Activated CD8-positive, alpha-beta T cell treated with anti-CD3 and anti-CD28 coated beads, Interleukin-2, amount 10 ng/mL, durations not matched to agents 7 days and 5 days (primary cell): ENCODE data around the gene MGME1. TPM values are rescaled to one million over a fixed set of nuclear protein-coding genes. Genes with fewer than 3 reads are reported as not detected.

ENCODE experiments used
- ATAC-seq: fragments of 150-1000 bp; cut with Tn5 transposase; one replicate; pipeline ENCODE4 v1.10.0; 2021; ENCODE audit warnings: moderate library complexity
- CTCF ChIA-PET: fragments of 350-600 bp; sonication (Branson Sonifier 250); formaldehyde crosslinking; loops from one replicate; lab custom pipeline; 2021; ENCODE audit warnings: antibody characterized with exemption; lab: Charles Lee
- POLR2A ChIA-PET: fragments of 350-600 bp; sonication (Branson Sonifier 250); formaldehyde crosslinking; loops from one replicate; lab custom pipeline; 2021; ENCODE audit warnings: antibody characterized with exemption; lab: Charles Lee
- DNase-seq: peaks from one replicate; pipeline ENCODE4 v3.0.0-alpha.2; 2020
- H3K27ac Mint-ChIP-seq: one replicate; pipeline ENCODE4 v1.8.0; 2021; ENCODE audit warnings: mild to moderate bottlenecking, mixed read lengths
- H3K27me3 Mint-ChIP-seq: one replicate; pipeline ENCODE4 v1.8.0; 2021; ENCODE audit warnings: low read depth, mixed read lengths
- H3K36me3 Mint-ChIP-seq: one replicate; pipeline ENCODE4 v1.8.0; 2021; ENCODE audit warnings: low read depth, mixed read lengths
- H3K4me1 Mint-ChIP-seq: one replicate; pipeline ENCODE4 v1.8.0; 2021; ENCODE audit warnings: low read depth, mixed read lengths
- H3K4me3 Mint-ChIP-seq: one replicate; pipeline ENCODE4 v1.8.0; 2021; ENCODE audit warnings: mild to moderate bottlenecking, mixed read lengths
- H3K9me3 Mint-ChIP-seq: one replicate; pipeline ENCODE4 v1.8.0; 2022; ENCODE audit warnings: mixed read lengths; ENCODE audit not compliant: insufficient read depth
- total RNA-seq, 2 experiments: library from RNA; stranded (reverse); gene quantifications; one replicate each; pipeline ENCODE4 v1.2.3, GENCODE V29; 2021

MGME1 gene
- total RNA-seq, 2 experiments from 2014 or later, result 39.4 to 46.9 TPM

DNA sequence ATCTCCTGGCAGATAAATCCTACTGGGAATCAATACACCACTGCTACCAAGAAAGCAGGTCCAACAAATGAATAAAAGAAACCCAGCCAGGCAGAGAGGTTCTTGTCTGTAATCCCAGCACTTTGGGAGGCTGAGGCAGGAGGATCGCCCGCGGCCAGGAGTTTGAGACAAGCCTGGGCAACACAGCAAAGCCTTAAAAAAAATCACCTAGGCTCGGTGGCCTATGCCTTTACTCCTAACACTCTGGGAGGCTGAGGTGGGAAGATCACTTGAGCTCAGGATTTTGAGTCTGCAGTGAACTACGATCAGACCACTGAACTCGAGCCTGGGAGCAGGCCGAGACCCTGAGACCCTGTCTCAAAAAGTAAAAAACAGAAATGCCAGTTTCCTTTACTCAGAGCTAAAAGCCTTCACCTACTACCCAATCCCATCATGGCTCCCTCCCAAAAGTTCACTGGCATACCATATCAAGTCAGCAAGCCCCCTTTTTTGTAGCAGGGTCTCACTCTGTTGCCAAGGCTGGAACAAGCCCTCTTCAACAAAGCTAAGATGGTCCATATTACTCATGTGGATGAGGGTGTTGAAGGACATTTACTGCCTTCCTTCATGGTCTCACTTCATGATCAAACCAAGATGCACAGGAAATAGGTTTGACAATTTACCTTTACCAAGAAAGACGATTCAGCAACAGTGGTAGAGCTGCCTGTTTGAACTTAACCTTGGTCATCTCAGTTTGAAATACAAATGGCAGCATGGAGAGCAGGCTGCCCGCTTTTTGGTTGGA lies 5.5 kb upstream of the MGME1 start:
- ChIA-PET CTCF (interaction anchor here (0.7 to 9.5 kb wide), 5 partner anchors 7 to 459 kb away, joined by 3 to 100 read pairs (median 5); partner anchors contain the start of gene RRBP1), POLR2A (interaction anchor here (0.7 to 1.6 kb wide), 2 partner anchors 8 to 12 kb away, joined by 3 to 5 read pairs; no protein-coding TSS in a partner anchor)
- no peaks in the 10 kb centered on the region for H3K9me3 Mint-ChIP-seq
- peaks cover 82% of the 10 kb centered on the region for H3K36me3 Mint-ChIP-seq
- H3K27ac Mint-ChIP-seq, result peak overlapping the region; percentile 99
- peaks cover 74% of the 10 kb centered on the region for H3K4me1 Mint-ChIP-seq
- DNase-seq, result no peak
- H3K27me3 Mint-ChIP-seq, result no peaks in the 10 kb centered on the region
- no peak for ATAC-seq
- peak overlapping the region; percentile 99 for H3K4me3 Mint-ChIP-seq

DNA sequence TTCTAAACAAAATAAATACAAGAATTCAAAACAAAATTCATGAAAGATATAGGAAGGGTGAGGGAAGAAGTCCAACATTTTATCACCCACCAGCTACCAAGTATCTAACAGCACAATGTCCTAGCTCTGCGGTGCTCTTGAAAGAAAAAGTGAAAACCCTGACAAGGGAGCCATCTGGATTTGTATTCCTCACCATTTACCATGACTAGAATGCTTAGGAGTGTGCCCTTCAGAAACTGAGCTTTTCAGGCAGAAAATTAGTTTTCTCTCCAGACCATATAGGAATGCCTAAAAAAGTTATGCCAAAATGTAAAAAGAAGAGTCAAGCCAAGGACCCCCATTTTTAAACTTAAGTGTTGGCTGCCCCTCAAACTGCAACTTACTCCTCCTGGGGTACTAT lies 4.7 kb upstream of the MGME1 start:
- ChIA-PET POLR2A (interaction anchor here (0.7 to 2.1 kb wide), 3 partner anchors 9 to 281 kb away, joined by 3 to 5 read pairs (median 5); no protein-coding TSS in a partner anchor), CTCF (interaction anchor here (1.1 to 9.5 kb wide), 3 partner anchors 25 to 282 kb away, joined by 5 to 100 read pairs (median 7); partner anchors contain the start of gene RRBP1)
- DNase-seq (no peak), ATAC-seq (no peak)
- Mint-ChIP-seq H3K27me3 (no peaks in the 10 kb centered on the region), H3K4me1 (peaks cover 66% of the 10 kb centered on the region), H3K36me3 (peaks cover 79% of the 10 kb centered on the region), H3K9me3 (no peaks in the 10 kb centered on the region), H3K4me3 (peak overlapping the region; percentile 99), H3K27ac (peak overlapping the region; percentile 99)

DNA sequence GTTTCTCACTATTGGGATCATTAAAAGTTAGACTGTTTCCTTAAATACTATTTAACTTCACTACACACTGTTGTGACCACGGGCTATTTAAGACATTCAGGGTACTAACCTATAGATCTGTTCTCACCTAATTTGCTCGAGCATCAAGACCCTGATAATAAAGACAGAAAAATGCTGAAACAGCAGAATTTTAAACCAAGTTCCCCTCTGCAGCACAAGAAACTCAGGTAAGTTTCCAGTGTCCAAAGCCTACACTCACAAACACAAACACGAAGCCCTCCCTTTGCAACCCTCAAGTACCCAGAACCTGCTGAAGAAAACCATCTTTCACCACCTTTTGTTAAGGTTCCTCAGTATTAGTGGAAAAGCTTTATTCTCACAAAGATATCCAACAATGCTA lies 4.2 kb upstream of the MGME1 start:
- peak overlapping the region; percentile 99 for H3K27ac Mint-ChIP-seq
- no peaks in the 10 kb centered on the region for H3K27me3 Mint-ChIP-seq
- peaks cover 75% of the 10 kb centered on the region for H3K36me3 Mint-ChIP-seq
- ChIA-PET POLR2A (interaction anchor here (1.0 to 2.1 kb wide), 5 partner anchors 18 to 543 kb away, joined by 3 to 5 read pairs (median 4); no protein-coding TSS in a partner anchor), CTCF (interaction anchor here (1.8 to 9.5 kb wide), 3 partner anchors 9 to 282 kb away, joined by 9 to 100 read pairs (median 17); partner anchors contain the start of gene RRBP1)
- DNase-seq (no peak), ATAC-seq (no peak)
- H3K4me1 Mint-ChIP-seq, result peaks cover 61% of the 10 kb centered on the region
- H3K9me3 Mint-ChIP-seq, result no peaks in the 10 kb centered on the region
- H3K4me3 Mint-ChIP-seq, result peak overlapping the region; percentile 99

DNA sequence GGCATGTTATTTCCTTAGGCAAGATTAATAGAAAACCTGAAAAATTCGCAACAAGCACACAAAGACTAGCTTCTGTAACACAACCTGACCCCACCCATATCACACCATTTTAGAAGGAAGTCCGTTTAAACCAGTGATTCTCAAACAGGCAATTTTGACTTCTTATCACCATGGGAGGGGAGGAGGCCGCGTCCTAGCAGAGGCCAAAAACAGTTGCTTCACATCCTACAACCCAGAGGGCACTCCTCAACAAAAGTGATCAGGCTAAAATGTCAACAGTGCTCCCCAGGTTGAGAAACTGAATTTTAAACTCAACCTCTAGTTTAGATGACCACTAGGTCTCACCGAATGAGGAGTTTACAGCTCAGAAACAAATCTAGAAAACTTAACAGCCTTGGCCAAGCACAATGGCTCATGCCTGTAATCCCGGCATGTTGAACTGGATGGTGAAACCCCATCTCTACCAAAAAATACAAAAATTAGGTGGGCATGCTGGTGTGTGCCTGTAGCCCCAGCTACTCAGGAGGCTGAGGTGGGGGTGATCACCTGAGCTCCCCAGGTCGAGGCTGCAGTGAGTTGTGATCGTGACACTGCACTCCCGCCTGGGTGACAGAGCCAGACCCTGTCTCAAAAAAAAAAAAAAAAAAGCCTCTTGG lies 3.6 kb upstream of the MGME1 start:
- no peaks in the 10 kb centered on the region for H3K9me3 Mint-ChIP-seq
- H3K27me3 Mint-ChIP-seq, result no peaks in the 10 kb centered on the region
- CTCF ChIA-PET, result interaction anchor here (1.4 to 9.5 kb wide), 5 partner anchors 9 to 282 kb away, joined by 4 to 100 read pairs (median 15); partner anchors contain the start of gene RRBP1
- H3K36me3 Mint-ChIP-seq, result peaks cover 77% of the 10 kb centered on the region
- H3K27ac Mint-ChIP-seq, result peak overlapping the region; percentile 99
- POLR2A ChIA-PET, result interaction anchor here (0.7 to 7.2 kb wide), 13 partner anchors 8 to 542 kb away, joined by 3 to 62 read pairs (median 3); no protein-coding TSS in a partner anchor
- ATAC-seq (no peak), DNase-seq (no peak)
- peaks cover 59% of the 10 kb centered on the region for H3K4me1 Mint-ChIP-seq
- H3K4me3 Mint-ChIP-seq, result peak overlapping the region; percentile 99

DNA sequence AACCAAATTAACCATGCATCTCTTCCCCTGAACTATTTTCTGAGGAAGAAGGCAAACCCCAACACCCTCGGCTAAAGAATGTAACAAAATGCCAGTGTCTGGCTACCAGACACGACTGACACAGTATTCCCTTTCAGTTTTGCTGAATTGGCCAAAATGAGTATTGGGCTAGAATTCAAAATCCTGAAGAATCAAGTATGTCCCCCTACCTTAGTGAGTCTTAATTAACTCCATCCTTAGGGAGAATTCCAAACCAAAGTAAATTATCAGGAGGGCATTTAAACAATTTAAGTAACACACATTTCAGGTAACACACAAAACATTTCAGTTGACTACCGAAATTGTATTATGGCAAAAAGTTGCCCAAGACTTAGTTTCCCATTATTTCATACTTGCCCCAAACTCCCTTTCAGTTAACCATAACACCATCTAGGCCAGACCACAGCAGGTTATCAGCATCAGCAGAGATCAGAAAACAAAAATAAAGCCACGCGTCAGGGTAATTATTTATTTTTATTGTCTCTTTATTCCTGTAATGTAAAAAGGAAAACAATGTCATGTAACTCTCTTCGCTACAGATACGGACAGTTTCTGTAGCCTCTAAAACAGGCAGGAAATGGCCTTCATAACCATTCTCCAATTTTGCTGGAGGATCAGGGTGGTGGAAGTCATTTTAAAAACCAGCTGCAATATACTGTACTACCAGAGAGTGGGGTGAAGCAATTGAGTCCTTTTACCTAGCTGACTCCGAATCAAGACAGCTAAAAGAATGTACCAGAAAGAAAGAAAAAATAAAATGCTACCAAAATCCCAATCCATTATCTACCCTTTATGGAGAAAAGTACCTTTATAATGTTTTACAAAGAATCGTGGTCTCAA lies 2.1 kb upstream of the MGME1 start:
- peak; percentile 42 for DNase-seq
- peaks cover 82% of the 10 kb centered on the region for H3K36me3 Mint-ChIP-seq
- peak overlapping the region; percentile 99 for H3K4me3 Mint-ChIP-seq
- peaks cover 51% of the 10 kb centered on the region for H3K4me1 Mint-ChIP-seq
- no peak for ATAC-seq
- H3K27ac Mint-ChIP-seq, result peak overlapping the region; percentile 99
- CTCF ChIA-PET, result interaction anchor here (0.6 to 9.5 kb wide), 15 partner anchors 8 to 389 kb away, joined by 3 to 100 read pairs (median 4); partner anchors contain the start of gene RRBP1
- H3K9me3 Mint-ChIP-seq, result no peaks in the 10 kb centered on the region
- POLR2A ChIA-PET, result interaction anchor here (0.8 to 7.2 kb wide), 11 partner anchors 10 to 541 kb away, joined by 3 to 62 read pairs (median 4); partner anchors contain the start of genes BFSP1 and ZNF133
- no peaks in the 10 kb centered on the region for H3K27me3 Mint-ChIP-seq

DNA sequence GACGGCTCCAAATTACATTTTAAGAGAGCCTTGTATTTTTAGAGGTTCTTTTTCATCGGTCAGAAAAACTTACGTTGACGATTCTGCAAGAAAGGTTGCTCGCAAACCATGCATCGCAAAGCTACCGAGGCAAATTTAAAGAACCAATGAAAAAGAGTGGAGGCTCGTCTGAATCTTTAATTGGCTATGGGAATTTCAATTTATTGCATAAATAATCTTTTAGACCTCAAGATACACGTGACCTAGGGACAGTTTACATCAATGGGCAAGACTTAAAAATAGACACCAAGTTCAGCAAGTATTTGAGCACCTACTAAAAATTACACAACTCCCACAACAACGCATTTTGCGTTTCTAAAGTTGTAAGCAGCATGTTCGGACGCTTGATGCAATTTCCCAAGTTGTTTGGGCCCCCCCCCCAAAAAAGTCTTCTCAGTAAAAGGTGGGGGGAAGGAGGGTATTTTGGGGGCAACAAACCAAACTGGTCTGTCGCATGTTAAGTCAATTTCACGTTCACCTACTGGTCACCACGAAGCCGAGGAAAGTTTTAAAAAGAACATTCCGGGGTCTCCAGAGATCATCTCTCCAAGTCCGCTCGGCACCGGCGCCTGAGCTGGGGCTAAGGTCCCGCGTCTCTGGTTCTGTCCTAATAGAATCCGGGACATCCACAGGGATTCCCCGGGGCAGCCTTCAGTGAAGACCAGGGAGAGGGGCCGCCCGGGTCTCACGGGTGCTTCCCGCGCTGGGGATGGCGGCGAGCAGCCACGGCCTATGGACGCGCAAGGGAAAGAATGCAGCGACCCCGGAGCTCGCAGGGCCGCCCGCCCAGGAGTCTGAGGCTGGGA lies 1.1 kb upstream of the MGME1 start:
- Mint-ChIP-seq H3K36me3 (peaks cover 83% of the 10 kb centered on the region), H3K9me3 (no peaks in the 10 kb centered on the region), H3K4me3 (peak overlapping the region; percentile 99), H3K27ac (peak overlapping the region; percentile 99), H3K27me3 (no peaks in the 10 kb centered on the region), H3K4me1 (peaks cover 51% of the 10 kb centered on the region)
- ATAC-seq (no peak), DNase-seq (peak; percentile 36)
- ChIA-PET POLR2A (interaction anchor here (0.7 to 7.2 kb wide), 11 partner anchors 11 to 539 kb away, joined by 3 to 62 read pairs (median 4); partner anchors contain the start of genes BFSP1, KAT14, PET117 and ZNF133), CTCF (interaction anchor here (0.6 to 9.5 kb wide), 12 partner anchors 9 to 390 kb away, joined by 3 to 100 read pairs (median 4); partner anchors contain the start of gene RRBP1)

DNA sequence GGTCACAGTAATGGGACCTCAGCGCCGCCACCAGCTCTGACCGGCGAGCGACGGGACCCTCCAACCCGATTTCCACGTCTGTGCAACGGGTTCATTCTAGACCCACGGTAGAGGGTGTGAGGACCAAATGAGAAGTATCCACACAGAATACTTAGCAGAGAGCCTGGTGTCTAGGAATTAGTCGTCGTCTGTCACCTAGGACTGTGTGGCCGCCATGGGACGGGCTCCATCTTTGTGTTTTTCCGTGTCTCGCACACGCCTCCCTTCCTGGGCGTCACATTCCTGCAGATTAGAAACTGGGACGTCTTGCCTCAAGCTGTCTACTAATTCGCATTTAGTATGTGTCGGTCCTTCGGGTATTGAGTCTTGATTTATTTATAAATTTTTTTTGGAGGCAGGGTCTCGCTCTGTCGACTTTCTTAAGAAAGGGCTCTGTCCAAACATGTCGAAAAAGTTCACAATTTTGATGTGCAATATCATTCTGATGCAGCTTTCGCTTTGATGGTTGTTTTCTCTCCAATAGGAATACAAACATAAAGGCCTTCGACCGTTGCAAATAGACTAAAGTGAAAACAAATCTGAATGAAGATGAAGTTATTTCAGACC lies 563 bp downstream of the MGME1 start:
- CTCF ChIA-PET, result interaction anchor here (1.0 to 9.5 kb wide), 7 partner anchors 11 to 464 kb away, joined by 4 to 100 read pairs (median 6); partner anchors contain the start of gene RRBP1
- H3K4me1 Mint-ChIP-seq, result peaks cover 48% of the 10 kb centered on the region
- H3K36me3 Mint-ChIP-seq, result peaks cover 81% of the 10 kb centered on the region
- peak overlapping the region; percentile 99 for H3K27ac Mint-ChIP-seq
- DNase-seq (peak; percentile 56), ATAC-seq (peak; percentile 25)
- H3K9me3 Mint-ChIP-seq, result no peaks in the 10 kb centered on the region
- H3K27me3 Mint-ChIP-seq, result no peaks in the 10 kb centered on the region
- POLR2A ChIA-PET, result interaction anchor here (0.6 to 7.2 kb wide), 9 partner anchors 12 to 538 kb away, joined by 3 to 62 read pairs (median 7); partner anchors contain the start of genes KAT14, PET117 and RRBP1
- peak overlapping the region; percentile 99 for H3K4me3 Mint-ChIP-seq

DNA sequence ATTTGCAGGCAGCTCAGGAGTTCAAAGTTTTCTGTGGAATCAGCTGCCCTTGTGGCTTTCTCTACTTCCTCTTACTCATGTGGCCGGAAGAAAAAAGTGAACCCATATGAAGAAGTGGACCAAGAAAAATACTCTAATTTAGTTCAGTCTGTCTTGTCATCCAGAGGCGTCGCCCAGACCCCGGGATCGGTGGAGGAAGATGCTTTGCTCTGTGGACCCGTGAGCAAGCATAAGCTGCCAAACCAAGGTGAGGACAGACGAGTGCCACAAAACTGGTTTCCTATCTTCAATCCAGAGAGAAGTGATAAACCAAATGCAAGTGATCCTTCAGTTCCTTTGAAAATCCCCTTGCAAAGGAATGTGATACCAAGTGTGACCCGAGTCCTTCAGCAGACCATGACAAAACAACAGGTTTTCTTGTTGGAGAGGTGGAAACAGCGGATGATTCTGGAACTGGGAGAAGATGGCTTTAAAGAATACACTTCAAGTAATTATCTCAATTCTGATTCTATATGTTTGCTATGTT lies 1.1 kb downstream of the MGME1 start:
- Mint-ChIP-seq H3K9me3 (no peaks in the 10 kb centered on the region), H3K27ac (peak overlapping the region; percentile 99), H3K4me1 (peaks cover 46% of the 10 kb centered on the region), H3K27me3 (no peaks in the 10 kb centered on the region), H3K4me3 (peak overlapping the region; percentile 99), H3K36me3 (peaks cover 79% of the 10 kb centered on the region)
- ChIA-PET POLR2A (interaction anchor here (0.6 to 7.2 kb wide), 10 partner anchors 12 to 537 kb away, joined by 3 to 62 read pairs (median 5); partner anchors contain the start of genes KAT14, PET117 and RRBP1), CTCF (interaction anchor here (1.0 to 9.5 kb wide), 7 partner anchors 12 to 464 kb away, joined by 4 to 100 read pairs (median 6); partner anchors contain the start of gene RRBP1)
- DNase-seq, result peak; percentile 66
- no peak for ATAC-seq

DNA sequence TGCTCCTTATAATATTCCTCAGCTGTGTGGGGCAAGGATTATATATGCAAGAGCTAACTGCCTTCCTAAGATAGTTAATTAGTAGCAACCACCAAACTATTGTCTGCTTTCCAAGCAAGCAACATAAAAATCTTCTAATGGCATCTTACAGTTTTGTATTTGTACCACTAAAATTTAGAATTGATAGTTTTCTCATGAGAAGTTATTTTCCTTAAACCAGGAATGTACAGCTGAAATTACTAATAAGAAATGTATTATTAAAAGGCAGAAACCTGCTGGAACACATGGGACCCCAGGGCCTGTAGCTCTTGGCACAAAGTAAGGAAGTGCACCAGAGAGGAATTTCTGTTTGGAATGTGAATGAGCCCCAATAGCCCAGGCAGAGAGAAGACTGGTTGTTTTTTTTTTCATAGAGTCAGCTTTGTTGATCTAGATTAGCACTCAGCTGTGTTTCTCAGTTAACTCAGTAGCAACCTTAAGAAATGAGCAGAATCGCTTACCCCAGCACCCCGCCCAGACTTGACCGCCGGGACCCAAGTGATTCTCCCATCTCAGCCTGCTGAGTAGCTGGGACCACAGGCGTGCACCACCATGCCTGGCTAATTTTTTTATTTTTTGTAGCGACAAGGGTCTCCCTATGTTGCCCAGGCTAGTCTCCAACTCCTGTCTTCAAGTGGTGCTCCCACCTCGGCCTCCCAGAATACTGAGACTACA lies 2.6 kb downstream of the MGME1 start:
- POLR2A ChIA-PET, result interaction anchor here (0.7 to 7.2 kb wide), 5 partner anchors 14 to 167 kb away, joined by 3 to 62 read pairs (median 16); partner anchors contain the start of genes KAT14 and PET117
- ATAC-seq, result no peak
- DNase-seq, result no peak
- CTCF ChIA-PET, result interaction anchor here (0.9 to 9.5 kb wide), 6 partner anchors 9 to 290 kb away, joined by 3 to 100 read pairs (median 6); partner anchors contain the start of gene RRBP1
- peaks cover 41% of the 10 kb centered on the region for H3K4me1 Mint-ChIP-seq
- no peak overlapping the region for H3K27ac Mint-ChIP-seq
- H3K27me3 Mint-ChIP-seq, result no peaks in the 10 kb centered on the region
- no peaks in the 10 kb centered on the region for H3K9me3 Mint-ChIP-seq
- peak overlapping the region; percentile 99 for H3K4me3 Mint-ChIP-seq
- peaks cover 76% of the 10 kb centered on the region for H3K36me3 Mint-ChIP-seq
